Smooth muscle cell (in vitro differentiated cells): ENCODE results near the gene EBP. TPM values are rescaled to one million over a fixed set of nuclear protein-coding genes. Genes with fewer than 3 reads are reported as not detected.

Experiments
- DNase-seq: peaks from one replicate; lab custom pipeline; 2025; ENCODE audit not compliant: unreplicated experiment; lab: John Stamatoyannopoulos, UW
- H2AFZ ChIP-seq: fragments of 200-600 bp; sonication (generic); 2 replicates; pipeline ENCODE4 v1.6.0; 2016; ENCODE audit warnings: antibody characterized with exemption, low read depth, mild to moderate bottlenecking
- H3F3A ChIP-seq: fragments of 200-600 bp; sonication (generic); 2 replicates; pipeline ENCODE4 v1.6.0; 2017; ENCODE audit warnings: antibody characterized with exemption, low read depth
- H3K27ac ChIP-seq: fragments of 200-600 bp; sonication (generic); 2 replicates; pipeline ENCODE4 v1.5.1; 2016; ENCODE audit warnings: low read depth, mild to moderate bottlenecking
- H3K27me3 ChIP-seq: fragments of 200-600 bp; sonication (generic); 2 replicates; pipeline ENCODE4 v1.6.1; 2016; ENCODE audit warnings: low read depth, mild to moderate bottlenecking
- H3K36me3 ChIP-seq: fragments of 200-600 bp; sonication (generic); 2 replicates; pipeline ENCODE4 v1.5.1; 2016; ENCODE audit warnings: low read depth
- H3K4me1 ChIP-seq: fragments of 200-600 bp; sonication (generic); 2 replicates; pipeline ENCODE4 v1.5.1; 2016; ENCODE audit warnings: low read depth
- H3K4me2 ChIP-seq: fragments of 200-600 bp; sonication (generic); 2 replicates; pipeline ENCODE4 v1.6.0; 2016; ENCODE audit warnings: mild to moderate bottlenecking
- H3K4me3 ChIP-seq: fragments of 200-600 bp; sonication (generic); 2 replicates; pipeline ENCODE4 v1.5.1; 2016; ENCODE audit warnings: mild to moderate bottlenecking
- H3K79me2 ChIP-seq: fragments of 200-600 bp; sonication (generic); 2 replicates; pipeline ENCODE4 v1.6.0; 2016; ENCODE audit warnings: low read depth, mild to moderate bottlenecking
- H3K9ac ChIP-seq: fragments of 200-600 bp; sonication (generic); 2 replicates; pipeline ENCODE4 v1.6.0; 2016; ENCODE audit warnings: low read depth
- H3K9me3 ChIP-seq: fragments of 200-600 bp; sonication (generic); replicated peaks from 2 replicates; pipeline ENCODE4 v1.5.1; 2016; ENCODE audit warnings: low read depth
- H4K20me1 ChIP-seq: fragments of 200-600 bp; sonication (generic); 2 replicates; pipeline ENCODE4 v1.6.0; 2016; ENCODE audit warnings: low read depth
- CTCF ChIP-seq: fragments of 200-600 bp; sonication (generic); IDR thresholded peaks from 2 replicates; pipeline ENCODE4 v1.5.1; 2017; ENCODE audit warnings: borderline replicate concordance, mild to moderate bottlenecking, antibody characterized with exemption; ENCODE audit not compliant: insufficient read depth, poor library complexity, severe bottlenecking
- WGBS: methylation state at CpG from one replicate; pipeline ENCODE4 v1.1.7; 2016; ENCODE audit warnings: low lambda C conversion rate; 5-methylcytosine and 5-hydroxymethylcytosine counted together
- polyA plus RNA-seq: library from polyadenylated mRNA; unstranded; fragments of >200 nt; fragmentation: Nextera tagmentation; extraction: Ambion mirVana; gene quantifications from 2 replicates; pipeline ENCODE4 v1.2.1, GENCODE V29; 2016
- total RNA-seq: library from RNA; depleted of rRNA; stranded (reverse); fragments of >200 nt; gene quantifications from 2 replicates; pipeline ENCODE4 v1.2.3, GENCODE V29; 2014

The EBP gene
- total and polyA plus RNA-seq, 2 experiments from 2014 or later, result 63.0 to 85.5 TPM

GRCh38 chrX:48490661-48491060 is 30.9 kb upstream of the EBP start:
- Histone ChIP-seq H3K27me3 (no peaks in the 10 kb centered on the region), H3K79me2 (no peaks in the 10 kb centered on the region), H3K4me2 (no peak overlapping the region), H3K4me3 (no peak overlapping the region), H3F3A (no peaks in the 10 kb centered on the region), H3K27ac (peak overlapping the region; percentile 24), H3K9ac (no peak overlapping the region), H4K20me1 (no peaks in the 10 kb centered on the region), H3K9me3 (no peaks in the 10 kb centered on the region), H3K4me1 (no peaks in the 10 kb centered on the region), H3K36me3 (no peaks in the 10 kb centered on the region), H2AFZ (no peak overlapping the region)
- no peak for TF ChIP-seq CTCF
- WGBS, result 72% methylated on average over 8 of the region's 8 CpGs
- no peak for DNase-seq

DNA sequence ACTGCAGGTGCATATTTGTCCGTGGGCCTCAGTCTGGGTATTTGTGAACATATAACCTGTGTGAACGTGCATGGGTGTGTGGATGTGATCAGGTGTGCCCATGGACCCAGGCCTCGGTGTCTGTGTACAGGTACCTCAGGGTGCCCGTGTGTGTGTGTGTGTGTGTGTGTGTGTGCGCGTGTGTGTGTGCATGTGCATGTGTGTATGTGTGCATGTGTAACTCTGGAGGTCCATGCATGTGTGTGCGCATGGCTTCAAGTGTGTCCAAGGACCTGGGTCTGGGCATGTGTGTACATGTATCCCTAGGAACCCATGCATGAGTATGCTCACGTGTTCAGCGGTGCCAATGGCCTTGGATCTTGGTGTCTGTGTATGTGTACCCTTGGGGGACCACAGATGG is 29.8 kb upstream of the EBP start:
- Histone ChIP-seq H2AFZ (no peak overlapping the region), H3K4me2 (no peak overlapping the region), H3K9ac (no peak overlapping the region), H4K20me1 (no peaks in the 10 kb centered on the region), H3K36me3 (no peaks in the 10 kb centered on the region), H3K9me3 (no peaks in the 10 kb centered on the region), H3F3A (no peaks in the 10 kb centered on the region), H3K79me2 (no peaks in the 10 kb centered on the region), H3K4me3 (no peak overlapping the region), H3K4me1 (no peaks in the 10 kb centered on the region), H3K27ac (peak overlapping the region; percentile 45), H3K27me3 (no peaks in the 10 kb centered on the region)
- no peak for TF ChIP-seq CTCF
- no peak for DNase-seq
- WGBS, result 87% methylated on average over 9 of the region's 9 CpGs

- Histone ChIP-seq H3K9ac (no peak overlapping the region), H3F3A (no peaks in the 10 kb centered on the region), H4K20me1 (no peaks in the 10 kb centered on the region), H3K9me3 (no peaks in the 10 kb centered on the region), H3K4me1 (no peaks in the 10 kb centered on the region), H3K27ac (peak overlapping the region; percentile 45), H2AFZ (no peak overlapping the region), H3K79me2 (no peaks in the 10 kb centered on the region), H3K27me3 (no peaks in the 10 kb centered on the region), H3K4me3 (no peak overlapping the region), H3K36me3 (no peaks in the 10 kb centered on the region), H3K4me2 (no peak overlapping the region)
- 61% methylated on average over 7 of the region's 7 CpGs for WGBS
- no peak for TF ChIP-seq CTCF
- no peak for DNase-seq
Measured at GRCh38 chrX:48492293-48492910, 29.2 kb upstream of the EBP start.

- Histone ChIP-seq H3K27me3 (no peaks in the 10 kb centered on the region), H2AFZ (no peak overlapping the region), H3K79me2 (no peaks in the 10 kb centered on the region), H3K27ac (no peak overlapping the region), H3K9ac (no peak overlapping the region), H3K4me1 (no peaks in the 10 kb centered on the region), H3K9me3 (no peaks in the 10 kb centered on the region), H3F3A (no peaks in the 10 kb centered on the region), H3K4me3 (no peak overlapping the region), H3K4me2 (no peak overlapping the region), H3K36me3 (no peaks in the 10 kb centered on the region), H4K20me1 (no peaks in the 10 kb centered on the region)
- TF ChIP-seq CTCF, result peak; percentile 29
- 42% methylated on average over 10 of the region's 10 CpGs for WGBS
- no peak for DNase-seq
Measured at GRCh38 chrX:48493890-48494364, 27.7 kb upstream of the EBP start.
